Muscle of arm (tissue), 14 donors: ENCODE data around the gene NKX1-2. TPM values are rescaled to one million over a fixed set of nuclear protein-coding genes. Genes with fewer than 3 reads are reported as not detected.

Source experiments
- DNase-seq: peaks from one replicate; pipeline ENCODE4 v3.0.0-alpha.2; 2013
- long read RNA-seq, 11 donors: transcript quantifications; one replicate each; lab custom pipeline, GENCODE V29; 2026
- polyA plus RNA-seq, 12 donors: library from polyadenylated mRNA; unstranded; fragments of 120-200 nt; gene quantifications; one replicate each; pipeline ENCODE4 v1.2.1, GENCODE V29; 2013; ENCODE audit not compliant: insufficient read length in 12 of 12

Gene NKX1-2
- not detected for polyA plus RNA-seq
- long read RNA-seq, donor 1 = 0 reads
- long read RNA-seq, donor 2 = 0 reads
- long read RNA-seq, donor 3 = 0 reads
- long read RNA-seq, donor 4 = 0 reads
- long read RNA-seq, donor 5 = 0 reads
- long read RNA-seq, donor 6 = 0 reads
- long read RNA-seq, donor 7 = 0 reads
- long read RNA-seq, donor 8 = 0 reads
- long read RNA-seq, donor 9 = 0 reads
- long read RNA-seq, donor 10 = 0 reads
- long read RNA-seq, donor 11 = 0 reads

DNA sequence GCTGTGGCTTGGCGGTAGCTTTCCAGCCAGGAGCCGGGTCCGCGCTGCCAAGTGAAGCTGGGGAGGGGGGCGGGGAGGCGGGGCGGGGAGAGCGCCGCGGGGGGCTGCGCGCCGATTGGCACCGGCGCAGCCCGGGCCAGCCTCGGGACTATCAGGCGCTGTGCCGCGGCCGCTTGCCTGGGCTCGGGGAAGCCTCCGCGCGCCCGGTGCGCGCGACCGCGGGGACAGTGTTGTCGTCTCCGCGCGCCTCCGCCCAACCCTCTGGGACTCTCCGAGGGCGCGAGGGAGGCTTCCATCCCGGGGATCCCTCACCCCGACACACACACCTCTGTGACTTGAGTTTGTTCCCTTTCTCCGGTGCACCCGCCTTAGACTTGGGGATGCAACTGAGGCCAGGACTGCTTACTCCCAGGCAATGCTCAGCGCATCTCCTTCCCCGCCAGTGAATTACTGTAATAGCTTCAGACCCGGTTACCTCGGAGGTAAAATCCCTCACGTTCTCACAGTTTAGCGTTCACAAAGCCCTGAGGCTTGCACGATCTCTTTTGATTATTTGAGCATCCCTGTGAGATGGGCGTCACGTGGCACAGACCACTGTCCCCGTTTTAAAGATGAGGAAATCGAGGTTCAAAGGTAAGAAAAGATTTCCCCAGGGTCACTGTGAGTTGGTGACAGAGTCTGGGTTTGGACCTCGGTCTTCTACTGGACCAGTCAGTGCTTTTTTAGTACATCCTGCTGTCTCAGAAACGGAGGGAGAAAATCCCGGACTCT, at the start of gene NKX1-2:
Gene NKX1-2 (minus strand): TSS at position 24 of the 771 bp plus-strand sequence. CDS start 92 bp downstream, outside the sequence.
- DNase-seq = no peak

DNA sequence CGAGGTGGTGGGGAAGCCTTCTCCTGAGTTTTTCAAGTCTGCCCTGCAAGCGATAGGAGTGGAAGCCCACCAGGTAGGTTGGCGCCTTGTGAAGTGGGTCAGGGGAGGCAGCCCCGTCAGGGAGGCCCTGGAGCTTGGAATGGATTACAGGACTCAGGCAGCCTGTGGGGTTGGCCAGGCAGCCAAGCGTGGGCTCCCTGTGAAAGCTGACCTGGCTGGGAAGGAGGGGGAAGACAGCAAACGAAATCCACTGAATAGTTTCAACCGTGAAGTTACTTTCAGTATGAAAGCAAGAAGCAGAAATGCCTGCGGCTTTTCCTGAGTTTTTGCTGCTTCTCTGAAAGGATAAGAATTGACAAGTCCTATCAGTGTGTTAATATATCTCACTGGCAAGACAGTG, 48.2 kb upstream of the NKX1-2 start:
- DNase-seq = no peak

DNA sequence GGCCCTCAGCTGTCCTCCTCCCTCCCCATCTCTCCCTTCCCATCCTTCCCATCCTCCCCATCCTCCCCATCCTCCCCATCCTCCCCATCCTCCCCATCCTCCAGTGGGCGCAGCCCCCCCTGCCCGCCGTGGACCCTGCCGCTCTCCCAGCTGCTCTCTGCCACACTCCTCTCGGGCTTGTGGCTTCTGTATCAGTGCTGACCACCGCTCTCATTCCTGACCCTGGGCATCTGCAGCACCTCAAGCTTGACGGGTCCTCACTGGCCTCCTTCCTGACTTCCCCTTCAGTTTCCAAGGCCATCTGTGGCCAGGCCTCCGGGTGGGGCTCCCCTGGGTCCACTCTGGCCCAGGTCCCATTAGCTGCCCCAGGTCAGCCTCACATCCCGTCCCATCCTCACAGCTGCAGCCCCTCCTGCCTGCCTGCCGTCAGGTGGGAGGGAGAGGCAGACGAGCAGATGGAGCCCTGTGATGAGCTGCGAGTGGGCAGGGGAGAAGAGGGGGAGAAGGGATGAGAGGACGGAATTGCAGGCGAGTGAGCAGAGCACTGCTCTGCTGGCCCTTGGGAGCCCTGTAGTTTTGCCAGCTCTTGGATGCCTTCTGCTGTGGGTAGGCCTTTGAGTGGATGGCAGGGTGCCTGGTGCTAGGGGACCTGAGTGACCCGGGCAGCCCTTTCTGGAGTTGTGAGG, 47.5 kb upstream of the NKX1-2 start:
- DNase-seq = no peak

DNA sequence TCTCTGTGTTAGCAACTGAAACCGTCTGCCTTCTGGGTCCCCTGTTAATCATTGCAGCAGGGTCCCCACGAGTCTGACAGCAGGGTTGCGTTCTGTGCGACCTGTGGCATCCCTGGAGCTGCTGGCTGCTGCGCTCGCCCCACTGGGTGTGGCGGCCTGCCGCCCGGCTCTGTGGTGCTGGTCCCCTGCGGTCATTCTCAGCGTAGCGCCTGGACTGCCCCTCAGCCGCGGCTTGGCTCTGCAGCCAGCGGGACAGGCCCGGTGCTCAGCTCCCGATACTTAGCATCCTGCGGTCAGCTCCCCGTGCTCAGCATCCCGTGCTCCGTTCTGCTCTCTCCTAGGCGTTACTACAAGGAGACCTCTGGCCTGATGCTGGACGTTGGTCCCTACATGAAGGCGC, 46.8 kb upstream of the NKX1-2 start:
- no peak for DNase-seq

DNA sequence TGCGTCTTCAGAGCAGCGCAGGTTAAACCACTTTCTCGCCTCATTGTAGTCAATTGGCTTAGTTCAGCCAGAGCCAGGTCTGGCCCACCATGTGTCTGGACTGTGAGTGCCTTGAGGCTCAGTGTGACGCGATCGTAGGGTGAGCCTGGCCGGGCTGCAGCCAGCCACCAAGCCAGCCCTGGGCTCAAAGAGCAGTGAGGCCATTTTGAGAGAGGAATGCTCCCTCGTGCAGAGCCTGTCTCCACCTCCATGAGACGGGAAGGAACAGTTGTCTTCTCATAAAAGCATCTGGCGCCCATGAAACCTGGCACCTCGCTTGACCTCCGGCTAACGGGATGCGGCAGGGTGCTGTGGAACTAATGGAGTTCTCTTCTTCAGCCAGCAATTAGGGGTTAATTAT, 46.3 kb upstream of the NKX1-2 start:
- DNase-seq = no peak

DNA sequence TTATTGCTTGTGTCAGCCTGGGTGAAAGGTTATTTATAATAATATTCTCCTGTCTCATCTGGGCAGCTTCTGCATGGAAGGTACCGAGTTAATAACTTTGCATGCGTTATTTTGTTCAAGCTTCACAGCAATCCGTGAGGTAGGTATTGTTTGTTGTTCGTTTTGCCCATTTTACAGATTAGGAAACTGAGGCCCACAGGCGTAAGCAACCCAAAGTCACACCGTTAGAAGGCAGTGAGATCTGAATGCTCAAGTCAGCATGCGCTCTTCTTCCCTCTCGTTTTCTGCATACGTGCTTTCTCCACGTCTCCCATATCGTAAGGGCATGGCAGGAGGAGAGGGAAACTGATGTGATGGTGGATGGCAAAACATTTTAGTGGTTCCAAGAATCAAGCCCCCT, 45.9 kb upstream of the NKX1-2 start:
- no peak for DNase-seq

DNA sequence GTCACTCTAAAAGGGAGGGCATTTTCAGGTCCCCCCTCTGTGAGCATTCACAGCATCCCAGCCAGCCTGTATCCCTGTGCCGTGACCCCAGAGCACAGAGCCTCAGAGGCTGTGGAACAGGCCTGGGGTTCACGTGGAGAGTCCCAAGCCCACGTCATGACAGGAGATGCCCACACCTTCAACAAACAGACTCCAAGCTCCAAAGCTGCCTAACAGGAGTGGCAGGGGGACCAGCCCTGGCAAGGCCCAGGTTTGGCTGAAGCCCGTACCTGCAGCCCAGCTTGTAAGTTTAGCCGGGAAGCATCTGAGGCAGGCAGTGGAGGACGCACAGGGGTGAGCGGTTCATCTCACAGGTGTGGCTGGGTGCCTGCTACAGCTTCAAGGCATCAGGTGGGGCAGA, 45.3 kb upstream of the NKX1-2 start:
- no peak for DNase-seq

DNA sequence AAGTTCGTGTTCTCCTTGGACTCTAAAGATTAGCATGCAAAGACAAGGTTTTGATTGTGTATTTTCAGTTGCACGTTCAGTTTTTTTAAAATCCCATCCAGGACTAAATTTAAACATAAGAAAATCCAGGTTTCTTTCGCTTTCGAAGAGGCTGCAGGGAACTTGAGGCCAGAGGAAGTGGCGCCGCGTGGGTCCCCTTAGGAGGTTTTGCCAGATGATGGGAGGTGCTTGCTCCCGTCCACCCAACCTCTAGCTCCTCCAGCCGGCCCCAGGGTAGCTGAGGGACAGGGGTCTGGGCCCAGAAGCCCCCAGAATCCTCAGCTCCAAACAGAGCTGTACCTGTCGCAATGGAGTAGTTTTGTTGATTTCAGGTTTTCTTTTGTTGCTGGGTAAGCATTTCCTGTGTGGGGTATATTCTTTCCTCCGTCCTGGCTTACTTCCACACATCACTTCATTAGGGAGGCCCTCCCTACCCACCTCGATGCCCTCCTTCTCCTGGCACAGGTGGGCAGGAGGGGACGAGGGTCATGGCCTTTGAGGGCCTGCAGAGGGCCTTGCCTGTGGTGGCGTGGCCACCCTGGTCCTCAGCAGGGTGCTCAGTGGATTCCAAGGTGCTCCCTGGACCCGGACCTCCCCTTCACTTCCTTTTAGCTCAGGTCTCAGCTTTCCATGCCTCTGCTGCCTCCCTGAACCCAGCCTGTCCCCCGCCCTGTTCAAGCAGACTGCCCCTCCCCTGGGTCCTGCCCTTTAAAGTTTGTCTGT, 44.4 kb upstream of the NKX1-2 start:
- peak; percentile 17 for DNase-seq

DNA sequence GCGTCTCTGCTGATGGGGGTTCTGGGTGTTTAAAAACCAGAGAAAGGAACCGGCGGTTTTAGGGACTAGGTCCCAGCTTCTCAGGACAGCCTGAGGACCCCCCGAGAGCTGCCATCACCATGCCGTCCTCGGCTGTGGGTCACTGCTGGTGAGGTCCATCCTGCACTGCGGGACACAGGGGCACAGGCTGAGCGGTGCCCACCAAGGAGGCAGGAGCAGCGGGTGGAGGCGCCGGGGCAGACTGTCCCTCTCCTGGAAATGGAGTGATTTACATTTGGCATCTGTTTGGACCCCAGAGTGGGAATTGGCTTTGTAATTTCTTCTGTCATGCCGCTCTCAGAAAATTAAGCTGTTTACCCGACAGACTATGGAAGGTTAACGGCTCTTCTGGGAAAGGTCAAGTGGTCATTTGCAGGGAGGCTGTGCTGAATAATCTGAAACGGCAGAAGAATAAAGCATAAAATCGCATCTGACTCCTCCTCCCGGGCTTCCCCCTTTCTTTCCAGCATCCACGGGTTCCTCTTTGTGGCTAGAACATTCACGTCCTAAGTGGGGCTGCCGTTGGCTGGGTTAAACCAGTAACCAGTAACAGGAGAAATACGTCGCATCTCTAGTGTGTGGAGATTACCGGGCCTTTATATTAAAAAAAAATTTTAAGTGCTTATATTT, 43.5 kb upstream of the NKX1-2 start:
- no peak for DNase-seq

DNA sequence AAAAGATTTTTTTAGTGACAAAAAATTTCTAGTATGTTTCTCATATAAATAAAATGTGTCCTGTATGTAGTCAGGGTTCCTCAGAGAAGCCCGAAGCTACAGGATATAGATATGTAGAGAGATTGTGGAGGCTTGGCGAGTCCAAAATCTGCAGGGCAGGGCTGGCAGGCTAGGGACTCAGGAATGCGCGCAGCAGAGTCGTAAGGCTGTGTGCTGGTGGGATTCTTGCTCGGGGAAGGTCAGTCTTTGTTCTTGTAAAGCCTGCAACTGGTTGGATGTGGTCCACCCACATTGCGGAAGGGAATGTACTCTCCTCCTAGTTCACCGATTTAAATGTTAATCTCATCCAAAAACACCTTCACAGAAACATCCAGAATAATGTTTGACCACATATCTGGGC, 42.4 kb upstream of the NKX1-2 start:
- no peak for DNase-seq

DNA sequence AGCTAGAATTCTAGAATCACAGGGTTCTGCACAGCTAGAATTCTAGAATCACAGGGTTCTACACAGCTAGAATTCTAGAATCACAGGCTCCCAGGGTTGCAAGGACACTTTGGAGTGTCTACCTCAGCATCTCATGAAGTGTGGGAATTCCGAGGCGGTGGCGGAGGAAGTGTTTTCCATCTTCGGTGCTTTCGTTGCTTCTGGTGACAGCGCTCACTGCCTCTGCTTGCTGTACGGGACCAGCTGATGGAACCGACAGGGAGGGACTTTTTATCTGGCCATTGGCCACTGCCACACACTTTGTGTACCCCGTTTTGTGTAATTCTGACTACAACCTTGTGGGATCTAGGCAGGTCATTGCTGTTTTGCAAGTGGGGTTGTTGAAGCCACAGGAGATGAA, 41.3 kb upstream of the NKX1-2 start:
- DNase-seq = no peak

DNA sequence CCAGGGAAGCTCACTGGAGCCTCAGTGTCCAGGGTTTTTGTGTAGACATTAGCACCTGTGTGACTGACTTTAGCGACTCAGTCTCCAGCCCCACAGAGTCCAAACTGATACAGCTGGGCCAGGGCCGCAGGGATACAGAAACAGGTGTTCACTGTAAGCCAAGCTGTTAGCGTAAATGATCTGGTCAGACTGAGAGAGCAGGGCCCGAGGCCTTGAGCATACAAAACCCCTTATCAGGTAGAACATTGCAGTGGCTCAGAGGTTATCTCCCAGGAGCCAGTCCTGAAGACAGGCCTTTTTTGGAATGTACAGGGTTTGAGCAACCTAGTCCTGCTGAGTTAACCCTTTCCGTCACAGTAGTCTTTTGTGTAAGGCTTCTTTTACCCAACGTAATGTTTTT, 36.8 kb upstream of the NKX1-2 start:
- no peak for DNase-seq

DNA sequence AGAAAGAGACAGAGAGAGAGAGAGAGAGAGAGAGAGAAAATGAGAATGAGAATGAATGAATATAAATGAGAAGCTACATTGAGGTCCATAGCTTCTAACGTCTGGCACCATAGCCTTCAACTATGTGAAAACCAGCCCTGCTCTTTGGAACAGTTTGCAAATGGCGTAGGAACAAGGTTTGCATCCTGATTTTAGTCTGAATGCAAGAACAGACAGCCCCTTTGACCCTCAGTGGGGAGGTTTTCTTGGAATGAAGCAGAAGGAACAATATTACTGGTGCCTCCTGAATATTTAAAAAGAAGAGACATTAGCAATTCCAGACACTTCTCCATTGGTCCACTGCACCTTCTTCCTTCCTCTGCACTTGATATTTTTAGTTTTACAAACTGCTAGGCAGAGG, 34.8 kb upstream of the NKX1-2 start:
- no peak for DNase-seq

DNA sequence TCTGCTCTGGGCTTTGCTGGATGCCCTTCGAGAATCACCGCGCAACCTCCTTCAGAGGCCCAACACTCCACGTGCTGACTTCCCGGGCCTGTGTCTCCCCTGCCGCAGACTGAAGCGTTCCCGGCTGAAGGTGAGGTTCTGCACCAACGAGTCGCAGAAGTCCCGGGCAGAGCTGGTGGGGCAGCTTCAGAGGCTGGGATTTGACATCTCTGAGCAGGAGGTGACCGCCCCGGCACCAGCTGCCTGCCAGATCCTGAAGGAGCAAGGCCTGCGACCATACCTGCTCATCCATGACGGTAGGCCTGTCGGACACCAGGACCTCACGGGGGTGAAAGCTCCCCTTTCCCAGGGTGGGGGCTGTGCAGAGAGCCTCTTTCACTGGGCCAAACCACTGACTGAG, 34.2 kb upstream of the NKX1-2 start:
- no peak for DNase-seq

DNA sequence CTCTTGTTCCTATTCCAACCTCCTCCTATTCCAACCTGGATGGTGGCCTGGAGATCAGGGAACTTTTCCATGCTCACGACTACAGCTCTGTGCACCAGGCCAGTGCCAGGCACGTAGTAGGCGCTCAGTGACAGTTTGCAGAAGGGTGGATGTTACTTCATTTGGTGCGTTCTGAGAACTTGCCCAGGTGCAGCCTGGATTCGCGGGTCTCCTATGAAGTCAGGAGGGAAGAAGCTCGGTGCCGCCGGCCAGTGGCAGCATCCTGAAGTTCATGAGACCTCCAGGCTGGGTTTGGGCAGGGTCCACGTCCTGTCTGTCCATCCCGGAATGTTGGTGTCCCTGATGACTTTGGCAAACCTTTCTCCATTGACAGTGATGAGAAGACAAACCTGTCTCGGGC, 33.0 kb upstream of the NKX1-2 start:
- no peak for DNase-seq

DNA sequence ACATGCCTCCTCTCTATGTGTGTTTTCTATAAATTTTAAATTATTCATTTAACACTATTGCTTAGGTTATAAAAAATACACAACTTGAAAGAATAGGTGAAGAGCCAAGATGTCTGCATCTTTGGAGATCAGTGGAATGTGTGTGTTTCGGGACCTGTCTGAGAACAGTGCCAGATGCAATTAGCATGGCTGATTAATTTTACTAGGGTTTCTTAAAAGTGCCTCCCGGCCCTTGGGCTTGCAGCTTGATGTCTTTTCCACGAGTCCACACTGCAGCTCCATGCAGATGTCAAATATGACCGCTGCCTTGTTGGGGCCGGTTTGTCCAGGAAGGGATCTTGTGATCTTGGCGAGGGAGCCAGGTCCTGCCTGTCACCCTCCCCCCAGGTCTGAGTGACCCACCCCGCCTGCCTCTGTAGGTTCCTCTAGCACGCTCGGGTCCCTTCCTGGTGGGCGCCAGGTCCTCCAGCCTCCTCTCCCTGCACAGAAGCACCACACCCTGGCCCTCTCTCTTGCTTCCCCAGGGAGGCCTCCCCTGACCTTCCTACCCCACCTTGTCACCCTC, 32.5 kb upstream of the NKX1-2 start:
- no peak for DNase-seq

DNA sequence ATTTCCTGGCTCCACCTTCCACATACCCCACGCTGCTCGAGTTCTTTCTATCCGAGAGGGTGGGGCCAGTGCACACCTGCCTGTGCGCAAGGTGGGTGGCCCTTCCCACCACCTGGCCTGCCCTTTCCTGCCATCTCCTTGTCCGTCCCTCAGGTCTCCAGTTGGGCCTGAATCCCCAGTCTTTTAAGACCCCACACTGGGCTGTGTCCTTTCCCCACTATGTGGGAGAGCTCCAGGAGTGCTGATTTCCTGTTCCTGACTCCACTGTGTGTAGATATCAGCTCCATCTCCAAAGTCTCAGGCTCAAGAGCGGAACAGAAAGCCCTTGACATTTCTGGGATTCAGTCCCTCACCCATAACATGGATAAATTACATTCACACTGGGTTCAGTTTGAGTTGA, 31.9 kb upstream of the NKX1-2 start:
- no peak for DNase-seq

DNA sequence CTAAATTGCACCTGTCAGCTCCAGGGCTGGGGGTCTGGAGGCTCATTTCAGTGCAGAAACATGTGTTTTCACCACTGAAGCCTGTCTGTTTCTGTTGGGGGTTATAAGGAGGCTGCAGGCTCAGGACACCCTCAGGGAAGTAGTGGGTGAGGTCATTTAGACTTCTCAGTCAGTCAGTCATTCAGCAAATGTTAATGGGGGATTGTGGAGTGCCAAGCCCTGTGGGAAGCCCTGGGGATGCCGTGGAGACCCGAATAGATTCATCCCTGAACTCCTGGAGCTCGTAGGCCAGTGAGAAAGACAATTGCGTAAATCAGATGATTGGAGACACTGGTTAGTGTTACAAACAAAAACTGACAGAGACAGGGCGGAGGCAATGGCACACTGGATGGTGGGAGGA, 31.0 kb upstream of the NKX1-2 start:
- no peak for DNase-seq

DNA sequence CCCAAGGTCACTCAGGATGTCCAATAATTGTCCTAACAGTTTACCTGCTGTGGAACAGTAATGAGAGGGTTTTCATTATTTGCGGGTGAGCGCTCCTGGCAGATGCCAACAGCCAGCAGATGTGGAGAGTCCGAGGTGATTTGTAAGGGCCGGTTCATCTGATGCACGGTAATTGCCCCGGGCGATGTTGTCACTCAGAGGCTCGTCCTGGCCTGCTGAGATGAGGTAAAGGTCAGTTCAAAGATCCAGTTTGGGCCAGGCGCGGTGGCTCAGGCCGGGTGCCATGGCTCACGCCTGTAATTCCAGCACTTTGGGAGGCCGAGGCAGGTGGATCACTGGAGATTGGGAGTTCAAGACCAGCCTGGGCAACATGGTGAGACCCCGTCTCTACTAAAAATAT, 28.7 kb upstream of the NKX1-2 start:
- no peak for DNase-seq

DNA sequence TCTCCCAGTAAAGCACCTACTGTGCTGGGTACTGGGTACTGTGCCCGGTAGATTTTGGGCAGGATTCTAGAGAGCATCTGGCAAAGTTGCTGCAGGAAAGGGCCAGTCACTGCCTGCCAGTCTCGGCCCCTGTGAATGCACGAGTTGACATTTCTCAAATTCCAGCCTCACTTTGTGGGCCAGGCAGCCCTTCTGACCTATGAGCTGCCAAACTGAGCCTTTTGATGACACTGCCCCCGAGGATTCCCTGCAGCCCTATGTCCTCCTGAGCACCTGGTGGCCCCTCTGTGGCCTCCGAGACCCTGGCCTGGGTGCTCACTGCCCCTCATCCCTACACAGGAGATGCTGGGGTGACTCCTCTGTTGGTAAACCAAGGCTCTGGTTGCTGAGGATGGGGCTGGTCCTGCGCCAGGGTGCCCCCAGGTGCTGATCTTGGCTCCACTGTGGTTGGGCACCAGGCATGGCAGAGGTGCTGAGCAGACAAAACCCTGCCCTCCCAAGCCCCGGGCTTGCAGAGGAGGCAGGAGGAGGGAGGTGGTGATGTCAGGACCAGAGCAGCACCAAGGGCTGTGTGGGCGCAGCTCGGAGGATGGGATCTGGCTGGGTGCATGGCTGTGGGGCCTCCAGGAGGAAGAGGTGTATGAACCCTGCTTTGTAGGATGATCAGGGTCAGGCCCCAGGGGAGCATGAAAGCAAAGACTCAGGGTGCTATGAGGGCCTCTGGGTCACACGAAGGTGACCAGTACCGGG, 28.0 kb upstream of the NKX1-2 start:
- no peak for DNase-seq
